GM21367 (cell line): Measurements from ENCODE around the gene LIMCH1.

Experiments
- ATAC-seq: cut with Tn5 transposase; IDR thresholded peaks from one replicate; pipeline ENCODE4 v1.9.1; 2021; ENCODE audit not compliant: unreplicated experiment

LIMCH1 gene

GRCh38 chr4:41749631-41750039 is 211.7 kb downstream of the LIMCH1 start:
- no peak for ATAC-seq
